HepG2 (cell line): ENCODE measurements around the gene FBH1. TPM values are rescaled to one million over a fixed set of nuclear protein-coding genes. Genes with fewer than 3 reads are reported as not detected.

Experiments used
- CBX1 ChIP-seq: IDR thresholded peaks from one replicate; pipeline ENCODE4 v1.6.1; 2016; ENCODE audit warnings: antibody characterized with exemption, low read depth
- CEBPB ChIP-seq: IDR thresholded peaks from 2 replicates; pipeline ENCODE4 v1.6.1; 2011; ENCODE audit warnings: low read depth, low read length, improper control_type of control experiment, borderline replicate concordance
- CENPT ChIP-seq: sonication (generic); formaldehyde crosslinking; IDR thresholded peaks from 2 replicates; pipeline ENCODE4 v1.8.0; 2022; ENCODE audit warnings: low read depth, mild to moderate bottlenecking, moderate library complexity, missing genetic modification reagents
- HNRNPLL ChIP-seq: fragments of 200-400 bp; formaldehyde crosslinking; IDR thresholded peaks from 2 replicates; pipeline ENCODE4 v1.6.1; 2017; ENCODE audit warnings: mild to moderate bottlenecking, low read depth, low read length; ENCODE audit not compliant: poor library complexity, severe bottlenecking
- ISL2 ChIP-seq: sonication (generic); formaldehyde crosslinking; IDR thresholded peaks from 2 replicates; pipeline ENCODE4 v1.5.0; 2020; ENCODE audit warnings: missing genetic modification reagents
- KLF16 ChIP-seq, 2 experiments: sonication (generic) in 1 of 2; formaldehyde crosslinking in 1 of 2; IDR thresholded peaks; 2 replicates each; pipeline versions ENCODE4 v1.6.1 to v1.8.0; 2016 to 2023; ENCODE audit warnings: missing genetic modification reagents in 2 of 2, missing compliant biosample characterization in 1 of 2
- NKX3-1 ChIP-seq: sonication (generic); formaldehyde crosslinking; IDR thresholded peaks from 2 replicates; pipeline ENCODE4 v1.5.0; 2020; ENCODE audit warnings: missing genetic modification reagents
- NPAS2 ChIP-seq: sonication (generic); formaldehyde crosslinking; IDR thresholded peaks from 2 replicates; pipeline ENCODE4 v1.8.0; 2022; ENCODE audit warnings: mild to moderate bottlenecking, missing genetic modification reagents, borderline replicate concordance
- POLR2G ChIP-seq: fragments of 200-400 bp; formaldehyde crosslinking; IDR thresholded peaks from 2 replicates; pipeline ENCODE4 v1.6.1; 2018; ENCODE audit warnings: mild to moderate bottlenecking, low read depth, low read length, moderate library complexity
- RFXANK ChIP-seq: IDR thresholded peaks from 2 replicates; pipeline ENCODE4 v1.6.1; 2016
- SALL1 ChIP-seq: sonication (generic); formaldehyde crosslinking; IDR thresholded peaks from 2 replicates; pipeline ENCODE4 v1.8.0; 2022; ENCODE audit warnings: mild to moderate bottlenecking, missing genetic modification reagents
- SIN3A ChIP-seq: IDR thresholded peaks from 2 replicates; pipeline ENCODE4 v1.6.1; 2011; ENCODE audit warnings: low read depth, mild to moderate bottlenecking, control low read depth, low read length, borderline replicate concordance
- SNAI1 ChIP-seq: sonication (generic); formaldehyde crosslinking; IDR thresholded peaks from 2 replicates; pipeline ENCODE4 v1.5.0; 2020; ENCODE audit warnings: mild to moderate bottlenecking, missing genetic modification reagents, borderline replicate concordance
- SRY ChIP-seq: sonication (generic); formaldehyde crosslinking; IDR thresholded peaks from 2 replicates; pipeline ENCODE4 v1.8.0; 2022; ENCODE audit warnings: mild to moderate bottlenecking, missing genetic modification reagents
- SUZ12 ChIP-seq: fragments of 150-350 bp; IDR thresholded peaks from 2 replicates; pipeline ENCODE4 v1.6.1; 2014; ENCODE audit warnings: low read depth, low read length
- TAF15 ChIP-seq: fragments of 200-400 bp; formaldehyde crosslinking; IDR thresholded peaks from one replicate; pipeline ENCODE4 v1.6.1; 2018; ENCODE audit warnings: mild to moderate bottlenecking, low read depth, low read length; ENCODE audit not compliant: poor library complexity, severe bottlenecking
- ZC3H4 ChIP-seq: sonication (generic); formaldehyde crosslinking; IDR thresholded peaks from 2 replicates; pipeline ENCODE4 v1.4.0; 2020; ENCODE audit warnings: missing genetic modification reagents, borderline replicate concordance
- ZFP41 ChIP-seq: sonication (generic); formaldehyde crosslinking; IDR thresholded peaks from 2 replicates; pipeline ENCODE4 v1.4.0; 2020; ENCODE audit warnings: mild to moderate bottlenecking, missing genetic modification reagents, borderline replicate concordance
- ZFX ChIP-seq: sonication (generic); formaldehyde crosslinking; IDR thresholded peaks from 2 replicates; pipeline ENCODE4 v1.4.0; 2020; ENCODE audit warnings: mild to moderate bottlenecking, low read depth, missing genetic modification reagents, moderate library complexity
- ZNF121 ChIP-seq: sonication (generic); formaldehyde crosslinking; IDR thresholded peaks from 2 replicates; pipeline ENCODE4 v1.5.0; 2020; ENCODE audit warnings: mild to moderate bottlenecking, missing genetic modification reagents
- ZNF33B ChIP-seq: sonication (generic); formaldehyde crosslinking; IDR thresholded peaks from 2 replicates; pipeline ENCODE4 v1.5.1; 2020; ENCODE audit warnings: mild to moderate bottlenecking, missing genetic modification reagents
- ZNF772 ChIP-seq: sonication (generic); formaldehyde crosslinking; IDR thresholded peaks from 2 replicates; pipeline ENCODE4 v1.5.0; 2020; ENCODE audit warnings: mild to moderate bottlenecking, missing genetic modification reagents
- polyA plus RNA-seq, 8 experiments: library from polyadenylated mRNA; depleted of rRNA in 3 of 8; stranded (reverse) in 7 of 8; unstranded in 1 of 8; fragments of >200 nt; fragmentation: Illumina TruSeq in 4 of 8; extraction: Trizol in 4 of 8; gene quantifications; 2 replicates each; pipeline versions ENCODE4 v1.2.1 to v1.2.3, GENCODE V29; 2011 to 2016; ENCODE audit warnings: low read depth in 4 of 8, missing spikeins in 1 of 8, mixed read lengths in 1 of 8; ENCODE audit not compliant: insufficient read depth in 1 of 8
- total RNA-seq, 5 experiments: library from RNA; depleted of rRNA; stranded (reverse); fragments of >200 nt; fragmentation: Illumina TruSeq; extraction: Trizol; gene quantifications; 2 replicates each; pipeline ENCODE4 v1.2.3, GENCODE V29; 2016; ENCODE audit warnings: low read depth in 1 of 5
- TF ChIP-seq, protein P1 (sequence below): sonication (generic); formaldehyde crosslinking; IDR thresholded peaks from 2 replicates; pipeline ENCODE4 v1.9.0; 2021; ENCODE audit warnings: missing genetic modification reagents, mild to moderate bottlenecking, borderline replicate concordance
- TF ChIP-seq, protein P2 (sequence below): sonication (generic); formaldehyde crosslinking; IDR thresholded peaks from 2 replicates; pipeline ENCODE4 v1.8.1; 2023; ENCODE audit warnings: mild to moderate bottlenecking, missing genetic modification reagents, borderline replicate concordance
- TF ChIP-seq, protein P3 (sequence below): IDR thresholded peaks from 2 replicates; pipeline ENCODE4 v1.6.1; 2012; ENCODE audit warnings: low read depth, low read length, improper control_type of control experiment
- TF ChIP-seq, protein P4 (sequence below): sonication (generic); formaldehyde crosslinking; IDR thresholded peaks from 2 replicates; pipeline ENCODE4 v1.5.1; 2020; ENCODE audit warnings: missing genetic modification reagents, mild to moderate bottlenecking, borderline replicate concordance

The FBH1 gene
- total and polyA plus RNA-seq, 2 of the 13 experiments (the other 11 are each of a cell fraction or from before 2014, with no cell fraction given), result 48.8 to 60.3 TPM

DNA sequence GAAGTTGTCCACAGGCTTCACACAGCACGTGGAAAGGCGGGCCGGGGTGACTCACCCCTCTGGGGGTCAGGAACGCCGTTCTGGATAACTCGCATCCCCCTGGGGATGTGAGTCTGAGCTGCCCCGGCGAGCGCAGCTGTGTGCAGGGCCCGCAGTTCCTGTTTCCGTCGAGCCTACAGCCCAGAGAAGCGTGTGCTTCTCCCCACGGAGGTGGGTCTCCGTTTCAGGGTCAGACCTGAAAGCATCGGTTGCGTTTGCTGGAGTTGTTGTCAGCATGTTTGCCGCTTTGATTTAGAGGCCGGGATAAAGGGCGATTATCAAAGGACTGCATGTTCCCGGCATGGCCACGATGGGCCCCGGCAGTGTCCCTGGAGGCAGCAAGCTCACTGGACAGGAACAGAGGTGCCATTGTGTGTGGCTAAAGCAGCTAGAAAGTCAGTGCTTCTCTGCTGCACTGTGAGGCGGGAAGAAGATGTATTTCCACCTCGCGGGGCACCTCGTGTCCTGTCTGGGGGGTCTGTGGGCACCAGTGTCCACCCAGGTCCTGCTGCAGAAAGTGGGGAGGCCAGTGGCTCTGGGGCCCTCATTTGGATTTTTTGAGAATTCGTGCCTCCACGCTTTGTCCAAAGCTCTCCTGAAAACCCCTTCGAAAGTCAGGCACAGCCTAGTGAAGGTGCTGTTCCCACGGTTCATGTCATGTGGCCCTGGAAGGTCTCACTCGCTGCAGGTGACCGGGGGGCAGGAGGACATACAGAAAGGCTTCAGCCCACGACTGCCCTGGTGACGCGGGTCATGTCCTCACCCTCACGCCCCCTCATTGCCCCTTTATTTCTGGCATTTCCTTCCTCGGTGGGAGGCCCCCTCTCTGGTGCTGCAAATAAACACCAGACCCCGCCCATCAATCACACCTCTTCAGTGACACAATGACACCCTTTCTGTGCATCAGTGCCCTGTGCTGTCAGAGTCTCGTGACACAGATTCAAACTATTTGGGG lies 49.4 kb upstream of the FBH1 start (continued):
- TF ChIP-seq SNAI1 (CRISPR knock-in tag) (no peak), HNRNPLL (peak; percentile 33), CBX1 (no peak), CENPT (CRISPR knock-in tag) (0 out of 2 replicates have a peak, but pooled peaks have one; percentile 61), SRY (CRISPR knock-in tag) (no peak), ZNF121 (CRISPR knock-in tag) (no peak; the same call in 1 of the 2 replicates), KLF16 (CRISPR knock-in tag; IDR thresholded peaks at IDR 0.05) (peak in 1 of 2 experiments; percentile 34; a peak in 1 of 4 replicates), POLR2G (peak; percentile 76), TAF15 (no peak), ZFP41 (CRISPR knock-in tag) (no peak), CEBPB (no peak), ZFX (peak; percentile 80), RFXANK (no peak), SUZ12 (no peak), NPAS2 (CRISPR knock-in tag) (no peak), SALL1 (CRISPR knock-in tag) (peak; percentile 81), ZC3H4 (CRISPR knock-in tag) (no peak), ZNF772 (CRISPR knock-in tag) (peak; percentile 76; the same call in 1 of the 2 replicates), SIN3A (0 out of 2 replicates have a peak, but pooled peaks have one; percentile 7), ISL2 (CRISPR knock-in tag) (no peak; the same call in 1 of the 2 replicates), NKX3-1 (CRISPR knock-in tag) (no peak), ZNF33B (CRISPR knock-in tag) (peak; percentile 55; the same call in 1 of the 2 replicates)
- TF ChIP-seq, protein P1, sequence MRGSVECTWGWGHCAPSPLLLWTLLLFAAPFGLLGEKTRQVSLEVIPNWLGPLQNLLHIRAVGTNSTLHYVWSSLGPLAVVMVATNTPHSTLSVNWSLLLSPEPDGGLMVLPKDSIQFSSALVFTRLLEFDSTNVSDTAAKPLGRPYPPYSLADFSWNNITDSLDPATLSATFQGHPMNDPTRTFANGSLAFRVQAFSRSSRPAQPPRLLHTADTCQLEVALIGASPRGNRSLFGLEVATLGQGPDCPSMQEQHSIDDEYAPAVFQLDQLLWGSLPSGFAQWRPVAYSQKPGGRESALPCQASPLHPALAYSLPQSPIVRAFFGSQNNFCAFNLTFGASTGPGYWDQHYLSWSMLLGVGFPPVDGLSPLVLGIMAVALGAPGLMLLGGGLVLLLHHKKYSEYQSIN (CRISPR knock-in tag), result no peak
- TF ChIP-seq, protein P2, sequence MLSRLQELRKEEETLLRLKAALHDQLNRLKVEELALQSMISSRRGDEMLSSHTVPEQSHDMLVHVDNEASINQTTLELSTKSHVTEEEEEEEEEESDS (CRISPR knock-in tag), result no peak; the same call in 1 of the 2 replicates
- TF ChIP-seq, protein P3, sequence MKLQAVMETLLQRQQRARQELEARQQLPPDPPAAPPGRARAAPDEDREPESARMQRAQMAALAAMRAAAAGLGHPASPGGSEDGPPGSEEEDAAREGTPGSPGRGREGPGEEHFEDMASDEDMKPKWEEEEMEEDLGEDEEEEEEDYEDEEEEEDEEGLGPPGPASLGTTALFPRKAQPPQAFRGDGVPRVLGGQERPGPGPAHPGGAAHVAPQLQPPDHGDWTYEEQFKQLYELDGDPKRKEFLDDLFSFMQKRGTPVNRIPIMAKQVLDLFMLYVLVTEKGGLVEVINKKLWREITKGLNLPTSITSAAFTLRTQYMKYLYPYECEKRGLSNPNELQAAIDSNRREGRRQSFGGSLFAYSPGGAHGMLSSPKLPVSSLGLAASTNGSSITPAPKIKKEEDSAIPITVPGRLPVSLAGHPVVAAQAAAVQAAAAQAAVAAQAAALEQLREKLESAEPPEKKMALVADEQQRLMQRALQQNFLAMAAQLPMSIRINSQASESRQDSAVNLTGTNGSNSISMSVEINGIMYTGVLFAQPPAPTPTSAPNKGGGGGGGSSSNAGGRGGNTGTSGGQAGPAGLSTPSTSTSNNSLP, result peak; percentile 75; the same call in 1 of the 2 replicates
- TF ChIP-seq, protein P4, sequence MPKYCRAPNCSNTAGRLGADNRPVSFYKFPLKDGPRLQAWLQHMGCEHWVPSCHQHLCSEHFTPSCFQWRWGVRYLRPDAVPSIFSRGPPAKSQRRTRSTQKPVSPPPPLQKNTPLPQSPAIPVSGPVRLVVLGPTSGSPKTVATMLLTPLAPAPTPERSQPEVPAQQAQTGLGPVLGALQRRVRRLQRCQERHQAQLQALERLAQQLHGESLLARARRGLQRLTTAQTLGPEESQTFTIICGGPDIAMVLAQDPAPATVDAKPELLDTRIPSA (CRISPR knock-in tag), result no peak
